ENCODE data around the gene FAM81B.
"Not testable (repeated sequence)": the region's sequence is repeated elsewhere in the genome, so short reads cannot be mapped to it uniquely, and the experiment has no call there.

The FAM81B gene

DNA sequence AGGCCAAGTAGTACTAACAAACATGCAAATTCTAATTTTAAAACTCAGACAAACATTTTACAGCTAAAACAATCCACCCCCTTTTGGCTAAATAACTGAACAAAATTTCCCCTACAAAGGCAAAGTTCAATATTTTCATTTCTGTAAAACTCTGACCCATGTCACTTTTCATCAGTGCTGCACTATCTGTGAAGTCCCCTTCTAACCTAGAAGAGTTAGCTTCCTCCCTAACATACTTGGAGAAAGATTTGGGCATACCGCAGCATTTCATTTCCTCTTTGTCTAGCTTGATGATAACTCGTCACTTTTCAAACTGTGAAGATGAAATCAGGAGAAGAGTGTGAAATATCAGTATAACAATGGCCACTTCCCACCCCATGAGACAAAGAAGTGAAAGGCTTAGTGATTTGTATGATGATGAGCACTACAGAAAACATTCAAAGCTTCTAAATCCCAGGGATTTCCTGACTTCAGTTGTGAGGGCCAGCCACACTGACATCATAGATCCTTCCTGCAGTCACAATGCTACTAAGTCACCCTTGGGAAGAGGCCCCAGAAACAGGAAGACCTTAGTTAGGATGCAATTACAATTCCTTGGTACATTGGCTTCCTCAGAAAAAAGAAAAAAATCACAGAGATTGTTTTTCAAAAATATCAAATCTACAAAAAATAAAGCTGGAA lies at the start of gene FAM81B:
Gene FAM81B (plus strand): TSS at position 555 of the 681 bp plus-strand sequence. CDS start 24 bp downstream, at position 579.
- Mint-ChIP-seq H3K4me1 (peaks cover 3% of the 10 kb centered on the region), H3K27me3 (peaks cover 4% of the 10 kb centered on the region), H3K36me3 (ENCODE audit: low read depth) (no peaks in the 10 kb centered on the region), H3K27ac (no peak within 1 kb of the TSS), H3K9me3 (no peaks in the 10 kb centered on the region), H3K4me3 (no peak within 1 kb of the TSS)
- DNase-seq (no peak), ATAC-seq (no peak)

DNA sequence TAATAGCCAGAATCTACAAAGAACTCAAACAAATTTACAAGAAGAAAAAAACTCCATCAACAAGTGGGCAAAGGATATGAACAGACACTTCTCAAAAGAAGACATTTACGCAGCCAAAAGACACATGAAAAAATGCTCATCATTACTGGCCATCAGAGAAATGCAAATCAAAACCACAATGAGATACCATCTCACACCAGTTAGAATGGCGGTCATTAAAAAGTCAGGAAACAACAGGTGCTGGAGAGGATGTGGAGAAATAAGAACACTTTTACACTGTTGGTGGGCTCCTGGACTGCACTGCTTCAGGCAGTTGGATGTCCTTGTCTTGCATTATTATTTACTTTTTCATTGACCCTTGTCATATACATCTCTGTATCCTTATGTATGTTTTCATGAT lies 49.7 kb upstream of the FAM81B start:
- not testable (repeated sequence) for H3K4me1 Mint-ChIP-seq; DNase-seq; H3K36me3 Mint-ChIP-seq (ENCODE audit: low read depth); ATAC-seq; H3K27ac Mint-ChIP-seq; H3K4me3 Mint-ChIP-seq; H3K27me3 Mint-ChIP-seq
- H3K9me3 Mint-ChIP-seq = peaks cover 16% of the 10 kb centered on the region

GRCh38 chr5:95347506-95348120 lies 43.6 kb upstream of the FAM81B start:
- ATAC-seq = no peak
- DNase-seq = no peak
- Mint-ChIP-seq H3K9me3 (peaks cover 19% of the 10 kb centered on the region), H3K27me3 (no peaks in the 10 kb centered on the region), H3K36me3 (ENCODE audit: low read depth) (no peaks in the 10 kb centered on the region), H3K4me1 (no peaks in the 10 kb centered on the region), H3K4me3 (no peak overlapping the region), H3K27ac (no peak overlapping the region)

DNA sequence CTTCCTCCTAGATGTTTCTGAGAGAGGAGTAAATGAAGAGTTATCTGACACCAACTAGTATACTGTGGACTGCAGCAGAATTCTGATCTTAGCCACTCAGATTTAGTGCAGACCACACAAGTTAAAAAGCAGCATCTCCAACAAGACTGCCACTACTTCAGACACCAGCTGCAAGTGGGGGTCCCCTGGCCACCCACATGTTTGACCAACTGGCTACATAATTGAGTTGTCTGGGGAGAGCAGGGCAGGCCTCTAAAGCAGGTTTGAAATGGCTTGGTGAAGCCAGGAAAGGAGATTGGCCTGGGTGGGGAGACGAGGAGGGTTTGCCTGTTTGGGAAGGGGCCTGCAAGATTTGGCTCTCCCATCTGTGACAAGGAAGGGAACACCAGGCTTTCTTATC lies 40.5 kb upstream of the FAM81B start:
- ATAC-seq = no peak
- peaks cover 8% of the 10 kb centered on the region for H3K9me3 Mint-ChIP-seq
- H3K36me3 Mint-ChIP-seq (ENCODE audit: low read depth) = no peaks in the 10 kb centered on the region
- DNase-seq = no peak
- no peaks in the 10 kb centered on the region for H3K4me1 Mint-ChIP-seq
- H3K27me3 Mint-ChIP-seq = no peaks in the 10 kb centered on the region
- no peak overlapping the region for H3K27ac Mint-ChIP-seq
- no peak overlapping the region for H3K4me3 Mint-ChIP-seq

DNA sequence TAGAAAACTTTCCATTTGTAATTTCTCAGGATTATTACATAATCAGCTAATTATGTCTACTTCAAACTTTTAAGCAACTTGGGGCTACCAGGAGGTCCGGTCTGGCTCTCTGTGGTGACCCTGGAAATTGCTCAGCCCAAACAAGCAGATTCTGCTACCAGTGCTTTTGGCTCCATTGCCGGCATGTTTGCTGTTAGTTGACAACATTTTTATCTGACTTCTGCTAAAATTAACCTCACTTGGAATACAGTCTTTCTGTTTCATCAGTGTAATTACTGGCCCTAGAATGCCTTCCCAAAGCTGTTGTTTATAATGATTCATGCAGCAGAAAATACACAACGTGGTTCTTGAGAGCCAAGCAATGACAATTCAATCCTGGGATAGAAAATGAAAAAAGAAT lies 38.5 kb upstream of the FAM81B start:
- Mint-ChIP-seq H3K4me1 (no peaks in the 10 kb centered on the region), H3K27me3 (no peaks in the 10 kb centered on the region), H3K27ac (no peak overlapping the region), H3K9me3 (peaks cover 8% of the 10 kb centered on the region), H3K4me3 (no peak overlapping the region), H3K36me3 (ENCODE audit: low read depth) (no peaks in the 10 kb centered on the region)
- no peak for DNase-seq
- ATAC-seq = no peak

DNA sequence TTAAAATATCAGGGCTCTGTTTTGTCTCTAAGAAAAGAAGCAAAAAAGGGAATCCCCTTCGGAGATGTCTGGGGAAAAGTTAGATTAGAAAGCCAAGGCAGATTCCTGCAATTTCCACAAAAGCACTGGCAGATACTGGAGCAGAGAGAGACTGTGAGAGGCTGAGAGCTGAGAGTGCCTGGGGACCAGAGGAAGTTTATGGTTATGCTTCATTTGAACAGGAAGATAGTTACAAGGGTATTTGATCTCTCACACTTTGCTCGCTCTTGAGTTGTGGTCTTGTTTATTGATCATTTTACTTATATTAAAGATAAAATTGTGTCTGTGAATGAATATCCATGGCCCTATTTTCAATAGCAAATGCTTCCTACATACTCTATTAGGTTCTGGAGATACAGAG lies 32.8 kb upstream of the FAM81B start:
- Mint-ChIP-seq H3K27me3 (no peaks in the 10 kb centered on the region), H3K9me3 (no peaks in the 10 kb centered on the region), H3K36me3 (ENCODE audit: low read depth) (no peaks in the 10 kb centered on the region), H3K4me3 (no peak overlapping the region), H3K27ac (no peak overlapping the region), H3K4me1 (peaks cover 7% of the 10 kb centered on the region)
- ATAC-seq (no peak), DNase-seq (no peak)

DNA sequence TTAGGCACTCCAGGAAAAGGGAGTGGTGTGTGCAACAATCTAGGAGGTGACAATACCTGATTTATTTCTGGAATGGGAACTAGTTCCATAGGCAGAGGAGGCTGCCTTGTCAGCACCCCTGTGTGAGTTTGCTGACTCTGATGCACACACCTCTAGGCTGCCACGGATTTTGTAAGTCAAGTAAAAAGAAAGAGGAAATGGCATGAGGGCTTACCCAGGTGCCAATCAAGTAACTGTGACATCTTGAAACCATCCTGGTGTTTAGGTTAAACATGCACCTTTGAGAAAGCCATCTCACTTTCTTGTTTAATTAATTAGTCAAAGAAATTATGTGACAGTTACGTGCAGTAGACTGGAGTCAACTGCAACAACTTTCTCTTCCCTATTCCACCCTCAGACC lies 32.3 kb upstream of the FAM81B start:
- H3K27me3 Mint-ChIP-seq = no peaks in the 10 kb centered on the region
- H3K4me3 Mint-ChIP-seq = no peak overlapping the region
- H3K27ac Mint-ChIP-seq = no peak overlapping the region
- no peak for ATAC-seq
- no peaks in the 10 kb centered on the region for H3K9me3 Mint-ChIP-seq
- H3K4me1 Mint-ChIP-seq = peaks cover 7% of the 10 kb centered on the region
- DNase-seq = no peak
- no peaks in the 10 kb centered on the region for H3K36me3 Mint-ChIP-seq (ENCODE audit: low read depth)

DNA sequence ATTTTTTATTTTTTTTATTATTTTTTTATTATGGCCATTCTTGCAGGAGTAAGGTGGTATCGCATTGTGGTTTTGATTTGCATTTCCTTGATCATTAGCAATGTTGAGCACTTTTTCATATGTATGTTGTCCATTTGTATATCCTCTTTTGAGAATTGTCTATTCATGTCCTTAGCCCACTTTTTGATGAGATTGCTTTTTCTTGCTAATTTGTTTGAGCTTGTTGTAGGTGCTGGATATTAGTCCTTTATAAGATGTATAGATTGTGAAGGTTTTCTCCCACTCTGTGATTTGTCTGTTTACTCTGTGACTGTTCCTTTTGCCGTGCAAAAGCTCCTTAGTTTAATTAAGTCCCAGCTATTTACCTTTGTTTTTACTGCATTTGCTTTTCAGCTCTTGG lies 30.5 kb upstream of the FAM81B start:
- not testable (repeated sequence) for DNase-seq, H3K27me3 Mint-ChIP-seq

DNA sequence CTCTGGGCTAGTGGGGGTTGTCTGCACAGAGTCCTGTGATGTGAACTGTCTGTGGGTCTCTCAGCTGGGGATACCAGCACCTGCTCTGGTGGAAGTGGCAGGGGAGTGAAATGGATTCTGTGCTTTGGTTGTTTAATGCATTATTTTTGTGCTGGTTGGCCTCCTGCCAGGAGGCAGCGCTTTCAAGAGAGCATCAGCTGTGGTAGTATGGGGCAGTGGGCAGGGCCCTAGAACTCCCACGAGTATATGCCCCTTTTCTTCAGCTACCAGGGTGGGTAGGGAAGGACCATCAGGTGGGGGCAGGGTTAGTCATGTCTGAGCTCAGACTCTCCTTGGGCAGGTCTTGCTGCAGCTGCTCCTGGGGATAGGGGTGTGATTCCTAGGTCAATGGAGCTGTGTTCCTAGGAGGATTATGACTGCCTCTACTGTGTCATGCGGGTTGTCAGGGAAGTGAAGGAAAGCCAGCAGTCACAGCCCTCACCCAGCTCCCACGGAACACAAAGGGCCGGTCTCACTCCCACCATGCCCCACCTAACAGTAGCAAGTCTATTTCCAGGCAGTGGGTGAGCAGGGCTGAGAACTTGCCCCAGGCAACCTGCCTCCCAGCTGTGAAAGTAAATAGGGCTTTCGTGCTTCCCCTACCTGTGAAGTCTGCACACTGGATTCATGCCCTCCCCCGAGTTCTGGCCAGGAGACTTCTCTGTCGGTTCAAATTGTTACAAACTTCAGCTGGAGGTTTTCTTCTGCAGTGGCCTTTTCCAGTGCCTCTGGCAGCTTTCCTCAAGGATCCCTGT lies 25.7 kb upstream of the FAM81B start:
- Mint-ChIP-seq H3K4me1 (no peaks in the 10 kb centered on the region), H3K9me3 (peaks cover 7% of the 10 kb centered on the region), H3K27me3 (no peaks in the 10 kb centered on the region), H3K4me3 (no peak overlapping the region), H3K27ac (no peak overlapping the region), H3K36me3 (ENCODE audit: low read depth) (no peaks in the 10 kb centered on the region)
- ATAC-seq (no peak), DNase-seq (no peak)

More for the DNA sequence above, 30.5 kb upstream of the FAM81B start:
- not testable (repeated sequence) for H3K4me1 Mint-ChIP-seq; H3K4me3 Mint-ChIP-seq; H3K27ac Mint-ChIP-seq; H3K36me3 Mint-ChIP-seq (ENCODE audit: low read depth); H3K9me3 Mint-ChIP-seq; ATAC-seq

GRCh38 chr5:95369782-95370181 lies 21.4 kb upstream of the FAM81B start:
- peaks cover 5% of the 10 kb centered on the region for H3K9me3 Mint-ChIP-seq
- no peaks in the 10 kb centered on the region for H3K4me1 Mint-ChIP-seq

GRCh38 chr5:95374061-95374460 lies 17.1 kb upstream of the FAM81B start:
- DNase-seq (no peak), ATAC-seq (no peak)
- H3K4me1 Mint-ChIP-seq = no peaks in the 10 kb centered on the region
- H3K27ac Mint-ChIP-seq = no peak overlapping the region
- no peaks in the 10 kb centered on the region for H3K9me3 Mint-ChIP-seq
- peaks cover 3% of the 10 kb centered on the region for H3K27me3 Mint-ChIP-seq
- H3K4me3 Mint-ChIP-seq = no peak overlapping the region
- H3K36me3 Mint-ChIP-seq (ENCODE audit: low read depth) = no peaks in the 10 kb centered on the region

More at GRCh38 chr5:95369782-95370181, 21.4 kb upstream of the FAM81B start:
- H3K4me3 Mint-ChIP-seq = no peak overlapping the region
- no peaks in the 10 kb centered on the region for H3K36me3 Mint-ChIP-seq (ENCODE audit: low read depth)
- DNase-seq (no peak), ATAC-seq (no peak)
- no peak overlapping the region for H3K27ac Mint-ChIP-seq
- H3K27me3 Mint-ChIP-seq = peaks cover 3% of the 10 kb centered on the region

DNA sequence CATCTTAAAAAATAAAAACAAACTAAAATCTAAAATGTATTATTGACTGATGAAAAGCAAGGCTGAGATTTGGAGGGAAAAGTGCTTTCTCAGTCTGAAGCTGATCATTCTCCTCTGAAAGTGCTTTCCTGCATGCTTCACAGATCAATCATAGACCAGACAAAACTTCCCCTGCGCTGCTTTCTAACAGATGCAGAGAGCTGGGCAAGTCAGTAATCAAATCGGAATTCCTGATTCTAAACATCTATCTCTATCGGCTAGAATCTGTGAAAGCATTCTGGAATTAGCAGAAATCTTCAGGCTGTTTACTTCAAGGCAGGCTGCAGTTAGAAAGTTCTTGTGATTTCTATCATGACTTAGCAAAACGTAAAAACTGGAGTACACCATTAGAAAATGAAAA lies 15.6 kb upstream of the FAM81B start:
- DNase-seq (no peak), ATAC-seq (no peak)
- H3K27ac Mint-ChIP-seq = no peak overlapping the region
- H3K4me1 Mint-ChIP-seq = peaks cover 9% of the 10 kb centered on the region
- peaks cover 4% of the 10 kb centered on the region for H3K9me3 Mint-ChIP-seq
- H3K36me3 Mint-ChIP-seq (ENCODE audit: low read depth) = no peaks in the 10 kb centered on the region
- peaks cover 3% of the 10 kb centered on the region for H3K27me3 Mint-ChIP-seq
- no peak overlapping the region for H3K4me3 Mint-ChIP-seq

- no peak for ATAC-seq
- Mint-ChIP-seq H3K9me3 (peaks cover 4% of the 10 kb centered on the region), H3K4me1 (peaks cover 10% of the 10 kb centered on the region), H3K4me3 (no peak overlapping the region), H3K27me3 (peaks cover 2% of the 10 kb centered on the region), H3K27ac (no peak overlapping the region), H3K36me3 (ENCODE audit: low read depth) (no peaks in the 10 kb centered on the region)
- no peak for DNase-seq
These were observed 12.0 kb upstream of the FAM81B start for GRCh38 chr5:95379133-95379532.

DNA sequence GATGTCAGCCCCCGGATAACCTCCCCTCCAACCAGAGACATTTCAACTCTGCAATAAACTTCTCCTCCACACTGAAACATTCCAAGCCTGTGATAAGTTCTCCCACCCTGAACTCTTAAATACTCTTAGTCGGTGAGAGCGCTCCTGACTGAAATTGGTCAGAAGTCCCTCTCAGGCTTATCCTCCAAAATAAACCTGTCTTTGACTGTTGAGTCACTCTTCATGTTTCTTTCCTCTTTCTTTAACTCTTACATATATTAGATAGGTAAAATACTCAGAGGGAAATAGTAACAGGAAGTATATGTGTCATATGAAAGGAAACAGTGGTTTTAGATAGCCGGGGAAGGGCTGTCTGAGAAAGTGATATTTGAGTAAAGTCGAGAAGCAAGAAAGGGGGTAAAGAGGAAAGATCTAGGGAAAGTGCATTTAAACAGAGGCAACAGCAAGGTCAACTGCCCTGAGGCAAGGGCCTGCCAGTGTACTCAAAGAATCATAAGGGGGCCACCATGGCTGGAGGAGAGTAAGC lies 11.0 kb upstream of the FAM81B start:
- Mint-ChIP-seq H3K36me3 (ENCODE audit: low read depth) (no peaks in the 10 kb centered on the region), H3K27ac (no peak overlapping the region), H3K4me3 (no peak overlapping the region), H3K4me1 (peaks cover 10% of the 10 kb centered on the region), H3K27me3 (peaks cover 2% of the 10 kb centered on the region), H3K9me3 (peaks cover 4% of the 10 kb centered on the region)
- ATAC-seq = peak; percentile 33
- DNase-seq = no peak

- Mint-ChIP-seq H3K4me3 (no peak overlapping the region), H3K36me3 (ENCODE audit: low read depth) (no peaks in the 10 kb centered on the region), H3K9me3 (peaks cover 7% of the 10 kb centered on the region), H3K4me1 (peaks cover 10% of the 10 kb centered on the region), H3K27ac (no peak overlapping the region), H3K27me3 (peaks cover 2% of the 10 kb centered on the region)
- ATAC-seq (no peak), DNase-seq (no peak)
These were observed 8.4 kb upstream of the FAM81B start for GRCh38 chr5:95382801-95383200.
